SK-N-SH (cell line): ENCODE measurements around the gene SLC25A26. TPM values are rescaled to one million over a fixed set of nuclear protein-coding genes. Genes with fewer than 3 reads are reported as not detected.

Source experiments
- CTCF ChIP-seq: fragments of 200-600 bp; sonication (generic); IDR thresholded peaks from 2 replicates; pipeline ENCODE4 v1.6.1; 2017; ENCODE audit warnings: antibody characterized with exemption, mild to moderate bottlenecking, moderate library complexity
- FOSL2 ChIP-seq: IDR thresholded peaks from 2 replicates; pipeline ENCODE4 v1.4.0; 2012; ENCODE audit warnings: low read depth, mild to moderate bottlenecking, moderate library complexity, borderline replicate concordance
- GATA2 ChIP-seq: sonication (generic); formaldehyde crosslinking; IDR thresholded peaks from 2 replicates; pipeline ENCODE4 v1.5.0; 2020; ENCODE audit warnings: mild to moderate bottlenecking, missing genetic modification reagents
- IRF3 ChIP-seq: fragments of 150-350 bp; IDR thresholded peaks from 2 replicates; pipeline ENCODE4 v1.6.1; 2016; ENCODE audit warnings: mild to moderate bottlenecking, low read depth, low read length
- JUND ChIP-seq: IDR thresholded peaks from 2 replicates; pipeline ENCODE4 v1.4.0; 2012
- POLR2AphosphoS5 ChIP-seq: IDR thresholded peaks from 2 replicates; pipeline ENCODE4 v1.6.1; 2012; ENCODE audit warnings: low read depth, low read length
- RXRA ChIP-seq: IDR thresholded peaks from 2 replicates; pipeline ENCODE4 v1.4.0; 2012; ENCODE audit warnings: low read depth, mild to moderate bottlenecking, borderline replicate concordance
- TAF1 ChIP-seq: IDR thresholded peaks from 2 replicates; pipeline ENCODE4 v1.6.1; 2012; ENCODE audit warnings: low read depth, mild to moderate bottlenecking, low read length, moderate library complexity, borderline replicate concordance
- TCF12 ChIP-seq: IDR thresholded peaks from 2 replicates; pipeline ENCODE4 v1.4.0; 2012
- USF1 ChIP-seq: IDR thresholded peaks from 2 replicates; pipeline ENCODE4 v1.4.0; 2012; ENCODE audit warnings: low read depth, borderline replicate concordance
- USF2 ChIP-seq: fragments of 150-350 bp; IDR thresholded peaks from 2 replicates; pipeline ENCODE4 v1.6.1; 2017; ENCODE audit warnings: antibody characterized with exemption, low read length, low read depth, borderline replicate concordance
- ZBTB33 ChIP-seq: IDR thresholded peaks from 2 replicates; pipeline ENCODE4 v1.4.0; 2012; ENCODE audit warnings: low read depth, borderline replicate concordance
- polyA plus RNA-seq, 3 experiments: library from polyadenylated mRNA; depleted of rRNA; stranded (reverse); fragments of >200 nt; gene quantifications; 2 replicates each; pipeline ENCODE4 v1.2.3, GENCODE V29; 2012

Gene SLC25A26
- polyA plus RNA-seq, 1 of the 3 experiments (the other 2 are of a cell fraction): 31.8 TPM

- TF ChIP-seq CTCF (no peak), IRF3 (no peak), TCF12 (no peak), RXRA (no peak), POLR2AphosphoS5 (no peak), USF2 (no peak), JUND (no peak), FOSL2 (no peak), ZBTB33 (no peak), USF1 (no peak), TAF1 (no peak), GATA2 (CRISPR knock-in tag) (no peak)
Observed at GRCh38 chr3:66411474-66411873, 190.7 kb downstream of the SLC25A26 start (continued).
